ENCODE results near the gene KRTAP10-8.
"Not testable (repeated sequence)": the region's sequence is repeated elsewhere in the genome, so short reads cannot be mapped to it uniquely, and the experiment has no call there.

Gene KRTAP10-8

DNA sequence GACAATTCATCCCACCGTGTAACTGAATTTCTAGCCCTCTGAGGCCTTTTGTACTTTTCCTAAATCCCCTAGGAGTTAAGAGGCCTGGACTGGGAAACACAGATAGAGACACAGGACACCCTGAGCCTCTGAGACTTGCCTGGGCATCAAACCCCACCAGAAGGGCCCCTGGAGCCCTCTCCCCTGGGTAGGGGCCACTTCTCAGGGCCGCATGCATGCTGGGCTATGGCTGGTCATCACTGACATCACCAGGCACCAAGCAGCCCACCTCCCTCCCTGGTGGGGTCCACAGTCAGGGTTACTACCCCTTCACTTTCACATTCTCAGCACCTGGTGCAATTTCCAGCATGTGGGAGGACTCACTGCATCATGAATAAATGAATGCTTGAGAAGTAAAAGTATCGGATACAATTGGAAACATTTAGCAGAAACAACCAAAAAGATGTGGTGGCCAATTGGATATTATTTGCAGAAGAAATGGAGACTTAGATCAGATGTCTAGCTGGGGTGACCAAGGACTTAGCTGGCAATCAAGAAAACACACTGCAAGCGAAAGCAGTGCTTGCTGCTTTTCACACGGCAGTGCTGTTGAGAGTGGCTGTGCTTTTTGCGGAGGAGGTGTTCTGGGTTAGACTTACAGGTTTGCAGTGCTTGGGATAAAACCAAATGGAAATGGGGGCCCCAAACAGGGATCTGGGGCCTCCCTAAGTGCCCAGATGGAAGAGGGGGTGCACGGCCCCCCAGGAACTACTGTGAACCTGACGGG lies 12.4 kb upstream of the KRTAP10-8 start:
- no peak for DNase-seq (ENCODE audit: low spot score)

DNA sequence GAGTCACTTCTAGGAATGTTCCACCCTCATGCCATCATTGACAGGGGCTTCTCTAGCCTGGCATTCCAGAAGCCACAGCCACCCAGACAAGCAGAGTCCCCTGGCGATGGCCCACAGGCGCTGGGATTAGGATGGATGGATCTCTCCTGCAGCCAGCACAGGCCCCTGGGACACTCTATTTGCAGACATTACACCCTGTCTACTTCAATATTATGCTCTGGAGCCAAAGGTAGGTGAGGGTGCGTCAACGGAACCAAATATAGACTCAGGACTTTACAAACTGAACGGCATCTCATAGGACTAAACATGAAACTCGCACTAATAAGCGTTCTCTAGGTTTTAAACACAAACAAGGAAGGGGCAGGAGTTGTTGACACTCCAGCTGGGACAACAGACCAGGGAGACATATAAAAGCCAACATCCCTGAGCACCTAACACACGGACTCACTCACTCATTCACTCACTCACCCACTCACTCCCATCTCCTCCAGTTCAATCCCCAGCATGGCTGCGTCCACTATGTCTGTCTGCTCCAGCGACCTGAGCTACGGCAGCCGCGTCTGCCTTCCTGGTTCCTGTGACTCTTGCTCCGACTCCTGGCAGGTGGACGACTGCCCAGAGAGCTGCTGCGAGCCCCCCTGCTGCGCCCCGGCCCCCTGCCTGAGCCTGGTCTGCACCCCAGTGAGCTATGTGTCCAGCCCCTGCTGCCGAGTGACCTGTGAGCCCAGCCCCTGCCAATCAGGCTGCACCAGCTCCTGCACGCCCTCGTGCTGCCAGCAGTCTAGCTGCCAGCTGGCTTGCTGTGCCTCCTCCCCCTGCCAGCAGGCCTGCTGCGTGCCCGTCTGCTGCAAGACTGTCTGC lies 11.5 kb upstream of the KRTAP10-8 start, which contains the start of gene KRTAP10-7:
Gene KRTAP10-7, plus strand, starts transcription at position 480 of the 861 bp plus-strand sequence. Its CDS starts 25 bp downstream, at position 505.
- DNase-seq (ENCODE audit: low spot score) = not testable (repeated sequence)

DNA sequence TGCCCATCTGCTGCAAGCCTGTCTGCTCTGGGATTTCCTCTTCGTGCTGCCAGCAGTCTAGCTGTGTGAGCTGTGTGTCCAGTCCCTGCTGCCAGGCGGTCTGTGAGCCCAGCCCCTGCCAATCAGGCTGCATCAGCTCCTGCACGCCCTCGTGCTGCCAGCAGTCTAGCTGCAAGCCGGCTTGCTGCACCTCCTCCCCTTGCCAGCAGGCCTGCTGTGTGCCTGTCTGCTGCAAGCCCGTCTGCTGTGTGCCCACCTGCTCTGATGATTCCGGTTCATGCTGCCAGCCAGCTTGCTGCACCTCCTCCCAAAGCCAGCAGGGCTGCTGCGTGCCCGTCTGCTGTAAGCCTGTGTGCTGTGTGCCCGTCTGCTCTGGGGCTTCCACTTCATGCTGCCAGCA lies 10.8 kb upstream of the KRTAP10-8 start:
- DNase-seq (ENCODE audit: low spot score) = not testable (repeated sequence)

DNA sequence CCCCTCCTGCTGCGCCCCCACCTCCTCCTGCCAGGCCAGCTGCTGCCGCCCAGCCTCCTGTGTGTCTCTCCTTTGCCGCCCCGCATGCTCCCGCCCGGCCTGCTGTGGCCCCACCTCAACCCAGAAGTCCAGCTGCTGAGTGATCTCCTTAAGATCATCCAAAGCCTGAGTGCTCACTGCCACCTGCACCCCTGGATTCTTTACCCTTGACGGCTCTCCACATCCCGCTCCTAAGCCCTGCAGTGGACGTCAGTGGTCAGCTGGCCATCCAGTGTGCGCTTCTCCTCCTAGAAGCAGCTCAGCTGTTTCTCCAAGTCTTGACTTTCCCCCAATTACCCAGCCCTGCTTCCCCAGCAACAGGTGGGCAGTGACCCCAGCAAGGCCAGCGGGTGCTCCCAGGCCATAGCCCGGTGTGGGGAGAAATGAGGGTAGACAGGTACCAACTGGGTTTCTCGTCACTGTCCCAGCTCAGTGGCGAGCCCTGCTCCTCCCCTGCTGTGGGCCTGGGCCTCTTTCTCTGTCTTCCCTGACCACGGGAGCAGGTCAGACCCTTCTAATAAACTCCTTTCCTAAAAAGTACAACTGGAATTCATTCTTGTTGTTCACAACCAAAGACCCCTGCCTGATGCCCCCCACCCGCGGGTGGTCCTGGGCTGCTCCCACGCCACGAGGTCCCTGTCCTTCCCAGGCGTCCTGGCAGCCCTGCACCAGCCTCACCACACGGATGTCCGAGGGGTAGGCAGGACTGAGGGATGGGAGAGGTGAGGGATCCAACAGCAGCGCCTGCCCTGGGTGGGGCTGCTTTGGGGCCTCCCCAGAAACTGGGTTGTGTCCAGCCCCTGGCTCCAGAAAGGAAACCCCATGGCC lies 10.1 kb upstream of the KRTAP10-8 start:
- DNase-seq (ENCODE audit: low spot score) = no peak

DNA sequence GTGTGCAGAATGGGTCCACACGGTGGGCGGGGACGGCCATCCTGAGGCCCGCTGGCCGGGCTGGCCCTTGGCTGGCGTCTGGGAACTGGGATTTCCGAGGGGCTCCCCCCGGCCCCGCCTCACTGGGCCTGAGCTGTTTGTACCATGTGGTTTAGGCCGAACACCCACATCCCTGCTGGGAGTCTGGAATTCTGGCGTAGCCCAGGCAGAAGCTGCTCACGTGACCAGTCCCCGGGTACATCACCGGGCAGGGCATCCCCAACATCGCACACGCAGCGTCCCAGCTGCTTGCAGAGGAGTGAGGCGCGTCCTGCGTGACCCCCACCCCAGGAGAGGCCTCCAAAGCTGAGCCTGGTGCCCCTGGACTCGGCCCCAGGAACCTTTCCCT lies 9.4 kb upstream of the KRTAP10-8 start:
- no peak for DNase-seq (ENCODE audit: low spot score)

DNA sequence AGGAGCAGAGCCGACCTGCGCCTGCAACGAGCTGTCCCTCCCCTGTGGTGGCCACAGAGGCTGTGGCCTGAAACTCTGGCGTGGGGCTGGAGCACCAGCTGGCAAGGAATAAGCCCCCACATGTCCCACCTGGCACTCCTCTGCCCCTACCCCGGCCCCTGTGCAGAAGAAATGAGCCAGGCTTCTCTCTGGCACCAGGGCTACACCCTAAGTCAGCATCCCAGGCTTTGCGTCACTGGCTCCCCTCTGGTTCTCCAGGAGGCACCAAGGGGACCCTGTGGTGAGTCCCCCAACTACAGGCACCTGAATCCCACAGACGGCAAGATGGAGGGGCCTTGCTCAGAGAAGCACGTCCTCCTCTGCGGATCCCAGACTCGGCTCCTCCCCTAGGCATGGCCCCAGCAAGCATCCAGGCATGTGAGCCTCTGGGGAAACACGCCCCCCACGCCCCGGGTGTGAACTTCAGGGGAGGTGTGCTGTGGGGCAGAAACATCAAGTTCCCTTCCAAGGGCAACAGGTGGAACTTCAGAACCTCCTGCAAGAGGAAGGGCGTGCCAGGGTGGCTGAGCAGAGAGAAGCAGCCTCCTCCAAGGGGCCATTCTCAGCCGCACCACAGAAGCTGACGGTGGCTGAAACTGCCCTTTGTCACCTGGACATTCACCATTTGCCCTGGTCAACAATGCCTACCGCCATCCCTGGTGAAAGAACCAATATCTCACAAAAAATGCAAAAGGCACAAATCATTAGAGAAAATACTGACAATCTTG lies 8.6 kb upstream of the KRTAP10-8 start:
- DNase-seq (ENCODE audit: low spot score) = no peak

DNA sequence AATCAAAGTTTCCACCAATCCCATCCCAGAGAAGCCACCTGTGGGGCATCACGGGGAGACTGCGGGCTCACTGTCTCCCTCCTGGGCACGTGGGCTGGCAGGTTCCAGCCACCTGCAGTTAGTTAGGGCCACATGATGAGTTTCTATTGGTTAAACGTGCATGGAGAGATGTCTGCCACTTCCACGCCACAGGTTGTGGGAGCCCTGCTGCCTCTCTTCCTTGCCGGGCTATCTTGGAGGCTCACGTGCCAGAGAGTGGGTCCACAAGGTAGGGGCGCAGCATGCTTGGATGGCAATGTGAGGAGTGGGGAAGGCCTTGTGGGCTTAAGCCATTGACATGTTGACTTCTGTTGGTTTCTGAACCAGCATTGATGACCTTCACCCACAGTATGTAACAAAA lies 8.0 kb upstream of the KRTAP10-8 start:
- no peak for DNase-seq (ENCODE audit: low spot score)

DNA sequence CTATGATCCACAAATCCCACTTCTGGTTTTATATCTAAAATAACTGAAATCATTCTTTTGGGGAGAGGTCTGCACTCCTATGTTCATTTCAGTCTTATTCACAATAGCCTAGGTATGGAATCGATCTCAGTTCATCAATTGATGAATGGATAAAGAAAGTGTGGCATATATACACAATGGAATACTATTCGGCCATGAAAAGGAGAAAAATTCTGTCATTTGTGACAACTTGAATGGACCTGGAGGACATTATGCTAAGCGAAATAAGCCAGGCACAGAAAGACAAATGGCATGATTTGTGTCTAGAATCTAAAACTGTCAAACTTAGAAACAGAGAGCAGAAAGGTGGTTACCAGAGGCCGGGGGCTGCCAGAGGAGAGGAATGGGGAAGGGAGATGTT lies 5.4 kb upstream of the KRTAP10-8 start:
- no peak for DNase-seq (ENCODE audit: low spot score)

DNA sequence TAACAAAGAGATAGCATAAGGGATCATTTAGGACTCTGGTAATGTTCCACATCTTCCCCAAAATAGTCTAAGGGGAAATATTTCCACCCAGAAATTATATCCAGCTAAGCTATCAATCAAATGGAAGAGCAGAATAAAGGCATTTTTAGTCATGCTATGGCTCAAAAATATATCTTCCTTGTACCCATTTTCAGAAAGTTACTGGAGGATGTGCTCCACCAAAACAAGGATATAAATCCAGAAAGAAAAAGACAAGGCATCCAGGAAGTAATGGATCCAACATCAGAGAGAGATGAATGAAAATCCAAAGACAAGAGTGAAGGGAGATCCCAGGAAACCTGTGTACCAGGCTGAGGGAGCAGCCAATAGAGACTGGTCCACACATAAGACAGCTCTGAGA lies 2.7 kb upstream of the KRTAP10-8 start:
- DNase-seq (ENCODE audit: low spot score) = no peak

DNA sequence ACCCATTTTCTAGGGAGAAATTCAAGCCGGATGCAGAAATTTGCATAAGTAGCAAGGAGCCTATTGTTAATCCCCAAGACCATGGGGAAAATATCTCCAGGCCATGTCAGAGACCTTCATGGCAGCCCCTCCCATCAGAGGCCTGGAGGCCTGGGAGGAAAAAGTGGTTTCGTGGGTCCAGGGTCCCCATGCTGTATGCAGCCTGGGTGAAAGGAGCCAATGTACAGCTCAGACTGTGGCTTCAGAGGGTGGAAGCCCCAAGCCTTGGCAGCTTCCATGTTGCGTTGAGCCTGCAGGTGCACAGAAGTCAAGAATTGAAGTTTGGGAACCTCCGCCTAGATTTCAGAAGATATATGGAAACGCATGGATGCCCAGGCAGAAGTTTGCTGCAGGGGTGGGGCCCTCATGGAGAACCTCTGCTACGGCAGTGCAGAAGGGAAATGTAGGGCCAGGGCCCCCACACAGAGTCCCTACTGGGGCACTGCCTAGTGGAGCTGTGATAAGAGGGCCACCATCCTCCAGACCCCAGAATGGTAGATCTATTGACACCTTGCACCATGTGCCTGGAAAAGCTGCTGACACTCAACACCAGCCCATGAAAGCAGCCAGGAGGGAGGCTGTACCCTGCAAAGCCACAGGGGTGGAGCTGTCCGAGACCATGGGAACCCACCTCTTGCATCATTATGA lies 1.6 kb upstream of the KRTAP10-8 start:
- not testable (repeated sequence) for DNase-seq (ENCODE audit: low spot score)

DNA sequence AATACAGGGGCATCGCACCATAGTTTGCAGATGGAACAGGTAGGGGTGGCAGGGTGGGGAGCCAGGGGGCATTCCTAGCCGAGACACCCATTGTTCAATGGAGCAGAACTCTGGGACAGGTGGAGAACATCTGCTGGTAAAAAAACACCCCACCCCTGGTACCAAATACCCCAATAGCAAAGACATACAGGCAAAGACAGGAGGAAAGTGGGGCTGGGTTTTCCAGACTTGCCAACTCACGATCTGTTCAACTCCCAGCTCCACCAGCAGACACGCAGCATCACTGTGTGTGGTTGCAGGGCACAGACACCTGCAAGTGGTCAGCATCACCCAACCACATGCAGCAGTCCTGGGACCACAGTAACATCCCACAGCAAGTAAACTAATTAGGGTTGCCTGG lies 328 bp upstream of the KRTAP10-8 start:
- DNase-seq (ENCODE audit: low spot score) = no peak

DNA sequence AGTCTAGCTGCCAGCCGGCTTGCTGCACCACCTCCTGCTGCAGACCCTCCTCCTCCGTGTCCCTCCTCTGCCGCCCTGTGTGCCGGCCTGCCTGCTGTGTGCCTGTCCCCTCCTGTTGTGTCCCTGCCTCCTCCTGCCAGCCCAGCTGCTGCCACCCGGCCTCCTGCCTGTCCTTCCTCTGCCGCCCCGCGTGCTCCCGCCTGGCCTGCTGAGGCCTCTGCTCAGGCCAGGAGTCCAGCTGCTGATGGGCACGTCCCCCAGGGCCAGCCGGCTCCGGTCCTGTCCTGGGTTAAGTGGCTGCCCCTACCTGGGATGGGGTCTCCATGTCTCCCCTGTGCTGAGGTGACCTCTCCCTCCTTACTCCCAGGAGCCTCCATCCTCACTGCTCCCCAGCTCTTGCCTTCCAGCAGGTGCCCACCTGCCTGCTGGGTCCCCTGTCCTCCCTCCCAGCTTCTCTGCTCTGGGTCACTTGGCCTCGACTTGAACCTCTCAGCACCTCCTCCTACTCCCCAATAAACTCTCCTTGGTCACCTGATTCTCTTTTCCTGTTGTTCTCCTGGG lies 870 bp downstream of the KRTAP10-8 start:
- DNase-seq (ENCODE audit: low spot score) = no peak

DNA sequence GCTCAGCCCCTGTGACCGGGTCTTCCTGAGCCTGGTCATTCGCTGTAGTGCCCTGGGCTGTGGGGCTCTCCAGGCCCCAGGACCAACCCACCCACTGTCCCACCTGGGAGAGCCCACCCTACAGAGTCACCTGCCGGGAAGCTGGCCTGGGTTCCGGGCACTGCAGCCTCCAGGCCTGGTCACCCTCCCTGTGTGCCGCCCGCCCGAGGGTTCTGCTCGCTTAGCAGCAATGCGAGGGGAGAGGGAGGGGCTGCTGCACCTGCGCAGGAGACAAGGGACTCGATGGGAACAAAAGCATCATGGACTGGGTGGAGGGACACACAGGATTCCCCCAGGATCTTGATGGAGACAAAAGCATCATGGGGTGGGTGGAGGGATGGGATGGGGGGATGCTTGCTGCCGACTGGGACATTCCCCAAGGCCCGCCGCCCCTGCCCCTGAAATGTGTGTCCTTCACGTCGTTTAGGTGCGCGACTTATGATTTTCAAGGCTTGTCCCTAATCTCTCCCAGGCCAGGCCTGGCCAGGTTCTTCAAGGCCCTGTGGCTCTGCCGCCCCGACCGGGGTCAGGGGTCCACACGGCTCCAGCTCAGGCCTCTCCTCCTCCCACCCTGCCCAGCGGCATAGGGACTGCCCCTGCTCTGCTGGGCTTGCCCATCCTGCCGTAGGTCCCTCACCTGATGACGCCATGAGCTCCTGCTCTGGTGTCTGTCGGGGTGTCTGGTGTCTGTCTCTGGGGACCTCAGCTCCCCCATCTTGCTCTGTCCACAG lies 1.7 kb downstream of the KRTAP10-8 start:
- DNase-seq (ENCODE audit: low spot score) = no peak

DNA sequence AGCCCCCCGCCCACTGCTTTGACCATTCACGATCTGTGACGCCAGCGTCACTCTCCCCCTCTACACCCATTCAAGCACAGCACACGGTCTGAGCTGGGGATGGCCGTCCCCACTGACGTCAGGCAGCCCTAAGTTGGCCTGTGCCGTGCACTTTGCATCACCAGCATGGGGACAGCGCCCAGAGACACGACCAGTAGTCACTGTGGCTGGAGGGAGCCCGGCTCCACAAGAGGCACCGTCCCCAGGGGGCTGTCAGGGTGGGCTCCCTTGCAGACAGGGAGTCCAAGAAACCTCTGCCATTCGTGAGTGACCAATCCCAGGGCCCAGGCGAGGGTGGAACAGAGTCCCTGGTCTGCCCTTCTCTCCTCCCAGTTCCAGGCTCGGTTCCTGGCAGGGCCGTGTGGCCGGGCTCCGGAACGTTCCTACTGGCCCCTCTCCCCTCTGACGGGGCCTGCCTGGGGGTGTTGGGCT lies 2.3 kb downstream of the KRTAP10-8 start:
- no peak for DNase-seq (ENCODE audit: low spot score)

DNA sequence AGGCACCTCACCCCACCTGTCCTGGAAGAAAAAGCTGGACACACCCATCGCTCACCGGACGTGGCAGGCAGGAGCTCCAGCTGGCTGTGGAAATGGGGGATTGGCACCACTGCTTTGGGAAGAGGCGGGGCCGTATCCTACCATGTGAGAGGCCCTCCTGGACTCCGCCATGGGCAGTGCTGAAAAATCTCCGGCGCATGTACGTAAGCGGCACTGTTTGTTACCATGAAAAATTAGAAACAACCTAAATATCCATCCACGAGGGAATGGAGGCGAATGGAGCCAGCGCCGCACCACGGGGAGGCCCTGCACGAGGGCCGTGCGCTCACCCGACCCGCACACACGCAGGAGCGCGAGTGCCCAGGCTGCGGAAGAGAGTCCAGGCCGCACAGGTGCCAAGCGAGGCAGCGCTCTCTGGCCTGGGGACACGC lies 3.1 kb downstream of the KRTAP10-8 start:
- no peak for DNase-seq (ENCODE audit: low spot score)

DNA sequence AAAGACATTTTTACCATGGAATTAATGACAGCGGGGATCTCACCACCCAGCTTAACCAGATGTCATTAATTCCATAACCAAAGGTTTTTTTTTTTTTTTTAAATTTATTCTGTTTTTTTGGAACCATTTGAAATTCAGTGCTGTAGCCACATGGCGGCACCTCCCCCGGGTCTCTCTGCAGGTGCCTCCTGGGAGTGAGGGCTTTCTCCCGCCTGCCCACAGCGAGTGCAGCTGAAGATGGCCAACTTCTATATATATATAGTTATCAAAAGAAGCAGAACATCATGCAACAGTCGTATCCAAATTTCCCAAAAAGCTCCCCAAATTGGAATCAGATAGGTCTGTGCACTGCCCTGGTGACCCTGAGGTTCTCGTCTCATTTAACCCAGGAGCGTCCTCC lies 3.6 kb downstream of the KRTAP10-8 start:
- DNase-seq (ENCODE audit: low spot score) = no peak

DNA sequence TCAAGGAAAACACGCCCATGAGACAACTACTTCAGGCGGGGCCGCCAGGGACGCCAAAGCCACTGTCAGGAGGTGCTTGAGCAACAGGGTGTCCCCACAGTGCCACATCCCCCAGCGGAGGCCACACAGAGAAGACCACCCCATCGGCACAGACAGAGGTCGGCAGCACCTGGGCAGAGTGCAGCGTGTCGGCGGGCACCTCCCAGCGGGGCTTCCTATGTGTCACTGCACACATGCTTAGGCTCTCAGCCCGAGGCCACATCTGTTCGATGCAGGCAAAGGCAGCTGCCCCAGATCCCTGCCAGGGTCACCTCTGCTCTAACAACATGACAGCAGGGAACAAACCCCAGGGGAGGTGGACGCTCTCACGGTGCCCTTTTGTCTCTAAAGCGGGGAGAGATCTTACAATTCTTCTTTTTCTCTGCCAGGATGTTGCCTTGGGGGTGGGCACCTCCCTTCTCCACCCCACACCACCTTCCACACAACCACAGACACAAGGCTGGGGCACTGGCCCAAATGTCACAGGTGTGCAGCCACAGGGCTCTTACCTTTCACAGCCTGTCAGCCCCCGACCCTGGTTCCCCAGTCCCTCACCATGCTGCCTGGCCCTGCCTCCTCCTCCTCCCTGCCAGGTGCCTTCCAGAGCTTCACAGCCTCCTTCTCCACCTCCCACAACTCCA lies 4.2 kb downstream of the KRTAP10-8 start:
- DNase-seq (ENCODE audit: low spot score) = no peak

DNA sequence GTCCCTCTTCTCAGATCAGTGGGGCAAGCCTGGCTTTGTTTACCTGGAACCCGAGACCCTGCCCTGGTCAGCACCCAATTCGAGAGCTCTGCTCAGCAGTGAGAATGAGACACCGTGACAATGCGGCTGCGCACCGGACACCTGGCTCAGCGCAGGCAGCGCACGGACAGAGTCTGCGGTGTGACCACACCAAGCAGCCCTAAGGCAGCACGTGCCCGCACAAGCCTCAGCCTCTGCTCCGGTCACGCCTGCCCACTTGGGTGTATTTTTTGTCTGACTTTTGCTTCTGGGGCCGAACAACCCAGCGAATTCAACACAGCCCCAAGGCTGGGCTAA lies 4.7 kb downstream of the KRTAP10-8 start:
- no peak for DNase-seq (ENCODE audit: low spot score)

DNA sequence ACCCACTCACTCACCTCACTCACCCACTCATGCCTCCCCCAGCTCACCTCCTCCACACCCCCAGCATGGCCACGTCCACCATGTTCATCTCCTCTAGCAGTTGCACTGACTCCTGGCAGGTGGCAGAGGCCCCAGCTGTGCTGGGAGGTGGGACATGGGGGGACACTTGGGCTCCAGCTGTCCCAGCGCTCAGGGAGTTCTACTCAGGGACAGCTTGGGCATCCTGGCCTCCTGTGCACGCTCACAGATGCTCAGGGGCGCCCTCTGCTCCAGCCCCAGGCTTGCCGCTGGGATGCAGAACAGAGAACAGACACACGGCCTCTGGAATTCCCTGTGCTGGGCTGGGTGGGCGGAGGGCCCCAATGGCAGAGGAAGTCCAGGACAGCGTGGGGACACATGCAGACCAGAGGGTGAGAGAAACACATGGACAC lies 5.2 kb downstream of the KRTAP10-8 start:
- no peak for DNase-seq (ENCODE audit: low spot score)

Data from CD4-positive, alpha-beta T cell treated with Interleukin-6 at 100 ng/mL for 8 hours (primary cell).